Adipose tissue (tissue), 3 donors: ENCODE data around the gene CELA2B. TPM values are rescaled to one million over a fixed set of nuclear protein-coding genes. Genes with fewer than 3 reads are reported as not detected.
"Not testable (repeated sequence)": the region's sequence is repeated elsewhere in the genome, so short reads cannot be mapped to it uniquely, and the experiment has no call there.

Experiments
- H3K27ac ChIP-seq: one replicate; pipeline ENCODE4 v1.5.1; 2013; ENCODE audit warnings: low read depth, low read length
- WGBS, 3 donors: extraction: QIAGEN DNeasy Blood & Tissue Kit; methylation state at CpG; one replicate each; pipeline ENCODE4 v1.1.7; 2013; 5-methylcytosine and 5-hydroxymethylcytosine counted together
- polyA plus RNA-seq, 3 donors: library from polyadenylated mRNA; stranded (reverse); fragments of 200-250 nt; gene quantifications; one replicate each; pipeline ENCODE4 v1.2.3, GENCODE V29; 2013
- donor health status: healthy with polysubstance abuse.
- donor health status: Bipolar disorder and iron deficiency.
- donor health status: healthy.

CELA2B gene
- polyA plus RNA-seq, 3 donors = 177 TPM; not detected in 2

DNA sequence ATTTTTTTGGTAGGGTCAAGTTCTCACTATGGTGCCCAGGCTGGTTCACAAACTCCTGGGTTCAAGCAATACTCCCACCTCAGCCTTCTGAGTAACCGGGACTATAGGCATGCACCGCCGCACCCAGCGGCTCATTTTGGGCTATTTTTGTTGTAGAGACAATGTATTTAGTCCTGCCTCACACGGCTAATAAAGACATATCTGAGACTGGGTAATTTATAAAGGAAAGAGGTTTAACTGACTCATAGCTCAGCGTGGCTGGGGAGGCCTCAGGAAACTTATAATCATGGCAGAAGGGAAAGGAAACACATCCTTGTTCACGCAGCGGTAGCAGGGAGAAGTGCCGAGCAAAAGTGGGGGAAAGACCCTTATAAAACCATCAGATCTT is 15.2 kb upstream of the CELA2B start:
- WGBS, 3 donors = 72 to 79% (median 78%) methylated on average over 9 of the region's 9 CpGs
- H3K27ac ChIP-seq = no peak overlapping the region

DNA sequence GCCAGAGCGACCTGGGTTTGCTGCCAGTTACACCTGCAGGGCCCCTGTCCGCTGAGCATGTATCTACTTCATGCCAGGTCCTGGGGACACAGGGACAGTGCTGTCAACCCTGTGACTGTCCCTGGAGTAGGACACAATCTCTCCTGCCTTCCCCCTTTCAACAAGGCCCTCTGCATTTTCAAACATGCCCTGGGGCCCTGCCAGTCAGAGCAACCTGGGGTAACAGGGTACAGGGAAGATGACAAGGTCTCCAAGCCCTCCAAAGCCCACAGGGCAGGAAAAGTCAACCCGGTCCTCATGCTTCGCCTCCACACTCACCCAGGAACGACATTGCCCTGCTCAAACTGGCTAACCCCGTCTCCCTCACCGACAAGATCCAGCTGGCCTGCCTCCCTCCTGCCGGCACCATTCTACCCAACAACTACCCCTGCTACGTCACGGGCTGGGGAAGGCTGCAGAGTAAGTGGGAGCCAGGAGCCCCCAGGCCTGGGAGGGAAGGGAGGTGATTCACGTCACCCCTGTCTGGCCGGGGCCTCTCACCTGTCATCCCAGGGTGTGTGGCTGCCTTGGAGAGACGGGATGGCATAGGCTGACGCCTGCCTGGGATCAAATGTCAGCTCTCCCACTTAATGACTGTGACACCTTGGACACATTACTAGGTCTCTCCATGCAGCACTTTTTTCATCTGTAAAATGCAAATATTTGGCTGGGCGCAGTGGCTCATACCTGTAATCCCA is 12.7 kb upstream of the CELA2B start:
- 45 to 86% (median 85%) methylated on average over 11 to 14 of the region's 15 CpGs for WGBS, 3 donors
- H3K27ac ChIP-seq = not testable (repeated sequence)

DNA sequence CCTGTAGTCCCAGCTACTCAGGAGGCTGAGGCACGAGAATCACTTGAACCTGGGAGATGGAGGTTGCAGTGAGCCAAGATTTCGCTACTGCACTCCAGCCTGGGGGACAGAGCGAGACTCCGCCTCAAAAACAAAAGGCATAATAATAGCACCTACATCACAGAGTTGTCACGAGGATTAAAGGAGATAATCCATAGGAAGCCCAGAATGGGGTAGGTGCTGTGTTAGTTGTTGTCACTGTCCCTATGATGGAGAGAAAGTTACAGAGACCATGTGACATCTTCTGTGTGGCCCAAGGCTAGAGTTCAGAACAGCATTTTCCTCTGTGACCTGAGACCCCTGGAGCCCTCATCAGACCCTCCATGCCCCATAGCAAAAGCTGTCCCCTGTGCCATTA is 12.0 kb upstream of the CELA2B start:
- not testable (repeated sequence) for H3K27ac ChIP-seq
- 70 to 93% (median 92%) methylated on average over 5 of the region's 5 CpGs for WGBS, 3 donors

DNA sequence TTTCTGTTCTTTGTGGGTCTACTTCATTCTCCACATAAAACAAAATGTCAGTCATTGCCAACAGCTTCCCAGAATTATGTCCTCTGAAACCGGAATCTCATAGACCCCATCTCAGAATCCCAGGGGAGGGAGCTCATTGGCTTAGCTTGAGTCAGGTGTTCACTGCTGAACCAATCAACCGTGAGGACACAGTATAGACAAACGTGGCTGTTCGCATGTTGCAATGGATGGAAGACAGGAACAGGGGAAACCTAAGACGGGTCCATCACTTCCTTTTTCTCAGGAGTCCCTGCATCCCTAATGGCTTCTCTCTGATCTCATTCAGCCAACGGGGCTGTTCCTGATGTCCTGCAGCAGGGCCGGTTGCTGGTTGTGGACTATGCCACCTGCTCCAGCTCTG is 10.2 kb upstream of the CELA2B start:
- WGBS, 3 donors = 58 to 72% (median 68%) methylated on average over 7 of the region's 7 CpGs

DNA sequence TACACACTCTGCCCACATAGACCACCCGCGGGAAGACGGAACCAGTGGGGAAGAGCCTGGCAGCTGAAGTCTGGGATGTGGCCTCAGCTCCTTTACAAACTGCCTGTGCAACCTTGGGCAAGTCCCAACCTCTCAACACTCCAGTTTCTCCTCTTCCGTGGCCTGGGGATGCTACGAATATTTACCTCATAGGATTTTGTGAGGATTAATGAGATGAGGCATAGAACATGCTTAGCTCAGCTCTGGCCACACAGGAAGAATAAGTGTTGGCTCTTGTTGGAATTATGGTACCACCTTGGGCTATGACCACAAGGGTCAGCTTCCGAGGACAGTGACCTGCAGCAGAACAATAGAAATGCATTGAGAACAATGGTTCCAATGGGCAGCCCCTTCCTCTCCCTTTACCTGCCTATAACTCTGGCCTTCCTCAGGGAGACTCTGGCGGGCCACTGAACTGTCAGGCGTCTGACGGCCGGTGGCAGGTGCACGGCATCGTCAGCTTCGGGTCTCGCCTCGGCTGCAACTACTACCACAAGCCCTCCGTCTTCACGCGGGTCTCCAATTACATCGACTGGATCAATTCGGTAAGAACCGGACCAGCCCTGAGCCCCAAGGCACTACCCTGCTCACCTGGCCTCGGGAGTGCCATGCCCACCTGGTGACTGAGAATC is 8.8 kb upstream of the CELA2B start:
- H3K27ac ChIP-seq = not testable (repeated sequence)
- 75 to 96% (median 92%) methylated on average over 21 to 22 of the region's 22 CpGs for WGBS, 3 donors

More for the DNA sequence above, 10.2 kb upstream of the CELA2B start:
- H3K27ac ChIP-seq = no peak overlapping the region

DNA sequence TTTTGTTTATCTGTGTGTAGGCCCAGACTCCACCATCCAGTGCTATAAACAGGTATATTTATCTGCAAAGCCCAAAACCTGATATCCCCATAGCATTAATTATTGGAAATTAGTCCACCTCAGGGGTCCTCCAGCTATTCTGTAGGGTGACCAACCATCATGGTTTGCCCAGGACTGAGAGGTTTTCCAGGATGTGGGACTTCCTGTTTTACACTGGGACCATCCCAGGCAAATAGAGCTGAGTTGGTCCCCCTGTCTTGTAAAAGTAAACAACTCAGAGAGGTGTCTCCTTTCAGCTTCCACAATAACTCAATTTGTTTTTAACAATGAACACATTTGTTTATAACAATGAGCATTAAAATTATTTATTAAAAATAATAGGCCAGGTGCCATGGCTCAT is 7.8 kb upstream of the CELA2B start:
- H3K27ac ChIP-seq = no peak overlapping the region

DNA sequence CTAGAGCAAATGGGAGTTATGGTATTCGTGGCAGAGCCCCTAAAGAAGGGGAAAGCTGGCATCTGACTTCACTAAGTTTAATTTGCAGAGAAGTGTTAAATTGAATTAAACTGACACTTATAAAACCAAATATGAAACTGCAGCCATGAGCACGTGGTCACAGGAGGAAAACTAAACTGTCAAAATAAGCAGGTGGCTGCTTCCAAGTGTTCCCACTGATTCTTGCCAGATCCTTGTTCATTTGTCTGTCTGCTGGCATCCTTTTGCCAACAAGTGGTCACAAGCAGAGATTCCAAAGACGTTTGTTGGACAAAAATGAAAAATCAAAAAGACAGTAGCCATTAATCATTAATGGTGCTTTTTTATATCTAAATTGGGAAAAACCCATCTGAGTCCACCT is 6.5 kb upstream of the CELA2B start:
- 29 to 62% (median 52%) methylated on average over 3 of the region's 3 CpGs for WGBS, 3 donors

DNA sequence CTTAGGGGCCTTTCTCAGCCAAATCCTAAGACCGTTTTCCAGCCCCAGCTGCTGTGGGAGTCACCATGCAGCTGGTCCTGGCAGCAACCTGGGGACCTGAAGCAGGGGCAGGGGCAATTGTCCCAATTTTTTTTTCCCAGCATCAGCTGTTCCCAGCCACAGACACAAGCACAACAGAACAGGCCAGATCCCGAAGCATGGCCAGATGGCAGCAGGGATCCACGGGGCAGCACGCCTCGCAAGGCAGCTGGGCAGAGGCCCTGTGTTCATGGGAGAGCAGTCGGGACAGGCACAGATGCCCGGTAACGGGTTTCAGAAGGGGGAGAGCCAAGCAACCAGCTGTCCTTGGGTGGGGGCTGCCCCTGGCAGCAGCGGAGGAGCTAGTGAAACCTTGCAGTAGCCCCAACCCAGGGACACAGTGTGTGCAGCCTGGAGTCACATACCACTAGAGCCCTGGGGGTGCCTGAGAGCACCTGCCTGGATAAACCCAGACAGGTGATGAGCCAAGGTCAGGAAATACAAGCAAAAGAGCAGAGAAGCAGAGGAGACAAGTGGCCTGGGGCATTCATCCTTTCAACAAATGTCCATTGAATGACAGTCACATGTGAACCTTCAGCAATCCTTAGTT is 6.0 kb upstream of the CELA2B start:
- WGBS, 3 donors = 38 to 90% (median 82%) methylated on average over 9 of the region's 9 CpGs
- not testable (repeated sequence) for H3K27ac ChIP-seq

More for the DNA sequence above, 6.5 kb upstream of the CELA2B start:
- no peak overlapping the region for H3K27ac ChIP-seq

DNA sequence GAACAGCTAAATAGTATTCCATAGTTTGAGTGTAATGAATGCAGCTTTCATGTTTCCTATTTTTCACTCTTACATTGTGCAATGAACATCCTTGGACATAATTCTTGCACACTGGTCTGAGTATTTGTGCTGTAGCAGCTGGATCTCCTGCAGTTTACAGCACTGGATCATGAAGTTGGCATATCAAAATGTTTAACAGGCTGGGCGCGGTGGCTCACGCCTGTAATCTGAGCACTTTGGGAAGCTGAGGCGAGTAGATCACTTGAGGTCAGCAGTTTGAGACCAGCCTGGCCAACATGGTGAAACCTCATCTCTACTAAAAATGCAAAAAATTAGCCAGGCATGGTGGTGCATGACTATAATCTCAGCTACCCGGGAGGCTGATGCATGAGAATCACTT is 4.8 kb upstream of the CELA2B start:
- H3K27ac ChIP-seq = not testable (repeated sequence)
- WGBS, 3 donors = 45 to 95% (median 94%) methylated on average over 5 of the region's 5 CpGs

DNA sequence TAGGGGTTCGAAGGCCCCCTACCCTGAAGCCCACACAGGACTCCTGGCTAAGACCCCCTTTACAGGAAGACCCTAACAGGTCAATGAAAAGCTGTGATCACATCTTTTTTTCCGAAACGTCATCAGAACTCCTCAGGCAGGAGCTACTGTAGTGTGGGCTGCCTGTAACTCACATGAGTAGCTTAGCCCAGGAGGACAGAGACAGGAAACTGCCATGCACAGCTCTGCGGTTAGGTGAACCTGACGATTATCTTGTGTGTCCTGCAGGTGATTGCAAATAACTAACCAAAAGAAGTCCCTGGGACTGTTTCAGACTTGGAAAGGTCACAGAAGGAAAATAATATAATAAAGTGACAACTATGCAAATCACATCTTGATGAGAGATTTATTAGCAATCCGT is 4.2 kb upstream of the CELA2B start:
- H3K27ac ChIP-seq = not testable (repeated sequence)
- 39 to 84% (median 82%) methylated on average over 6 of the region's 6 CpGs for WGBS, 3 donors

DNA sequence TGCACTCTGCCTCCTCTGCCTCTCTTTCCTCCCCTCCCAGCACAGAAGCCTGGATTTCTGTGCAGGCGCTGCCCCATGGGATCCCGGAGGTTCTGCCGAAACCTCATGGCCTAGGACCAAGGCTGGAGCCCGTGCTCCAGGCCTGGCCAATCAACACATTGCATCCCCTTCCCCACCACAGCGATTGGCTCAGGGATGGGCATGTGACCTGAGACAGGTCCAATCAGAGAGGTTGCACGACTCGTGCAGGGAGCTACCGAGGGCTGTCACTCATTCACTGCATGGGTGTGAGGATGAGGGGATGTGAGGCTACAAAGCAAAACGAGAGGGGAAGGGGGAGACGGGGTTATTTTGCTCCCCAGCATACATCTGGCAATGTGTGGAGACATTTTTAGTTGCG is 3.3 kb upstream of the CELA2B start:
- 50 to 86% (median 85%) methylated on average over 11 of the region's 11 CpGs for WGBS, 3 donors

DNA sequence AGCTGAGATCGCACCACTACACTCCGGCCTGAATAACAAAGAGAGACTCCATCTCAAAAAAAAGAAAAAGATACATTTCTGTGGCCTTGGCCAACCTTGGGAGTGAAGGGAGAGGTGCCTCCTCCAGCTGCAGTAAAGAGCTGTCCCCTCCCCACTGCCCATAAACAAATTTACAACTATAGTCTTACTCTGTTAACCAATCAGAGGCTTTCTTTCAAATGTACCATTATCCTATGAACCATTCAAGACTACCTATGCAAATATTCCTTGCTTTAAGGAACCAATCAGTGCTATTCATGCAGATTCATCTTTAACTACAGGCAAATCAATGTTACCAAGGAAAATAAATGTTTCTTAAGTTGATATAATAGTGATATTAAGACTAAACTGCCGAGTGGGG is 1.0 kb downstream of the CELA2B start:
- H3K27ac ChIP-seq = no peak overlapping the region
- WGBS, 3 donors = 35 to 97% (median 93%) methylated on average over 3 of the region's 3 CpGs

More for the DNA sequence above, 3.3 kb upstream of the CELA2B start:
- H3K27ac ChIP-seq = no peak overlapping the region

DNA sequence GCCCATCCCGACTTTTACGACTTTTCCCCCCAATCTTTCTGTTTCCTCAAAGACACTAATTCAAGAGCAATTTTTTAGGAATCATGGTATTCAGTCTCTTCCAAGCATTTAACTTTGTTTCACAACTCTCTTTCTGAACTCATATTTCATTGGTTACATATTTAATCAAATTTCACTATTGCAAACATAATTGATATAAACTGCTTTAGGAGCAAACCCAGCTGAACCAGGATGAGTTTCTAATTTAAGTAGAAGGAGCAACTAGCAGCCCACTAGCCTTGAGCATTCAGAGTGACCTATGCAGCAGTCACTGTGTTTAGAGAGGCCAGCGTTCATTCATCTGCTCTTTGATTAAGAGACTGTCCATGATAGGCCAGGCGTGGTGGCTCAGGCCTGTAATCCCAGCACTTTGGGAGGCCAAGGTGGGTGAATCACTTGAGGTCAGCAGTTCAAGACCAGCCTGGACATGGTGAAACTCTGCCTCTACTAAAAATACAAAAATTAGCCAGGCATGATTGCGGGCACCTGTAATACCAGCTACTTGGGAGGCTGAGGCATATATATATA is 1.8 kb downstream of the CELA2B start:
- WGBS, 3 donors = 39 to 94% (median 90%) methylated on average over 5 of the region's 5 CpGs
- no peak overlapping the region for H3K27ac ChIP-seq

DNA sequence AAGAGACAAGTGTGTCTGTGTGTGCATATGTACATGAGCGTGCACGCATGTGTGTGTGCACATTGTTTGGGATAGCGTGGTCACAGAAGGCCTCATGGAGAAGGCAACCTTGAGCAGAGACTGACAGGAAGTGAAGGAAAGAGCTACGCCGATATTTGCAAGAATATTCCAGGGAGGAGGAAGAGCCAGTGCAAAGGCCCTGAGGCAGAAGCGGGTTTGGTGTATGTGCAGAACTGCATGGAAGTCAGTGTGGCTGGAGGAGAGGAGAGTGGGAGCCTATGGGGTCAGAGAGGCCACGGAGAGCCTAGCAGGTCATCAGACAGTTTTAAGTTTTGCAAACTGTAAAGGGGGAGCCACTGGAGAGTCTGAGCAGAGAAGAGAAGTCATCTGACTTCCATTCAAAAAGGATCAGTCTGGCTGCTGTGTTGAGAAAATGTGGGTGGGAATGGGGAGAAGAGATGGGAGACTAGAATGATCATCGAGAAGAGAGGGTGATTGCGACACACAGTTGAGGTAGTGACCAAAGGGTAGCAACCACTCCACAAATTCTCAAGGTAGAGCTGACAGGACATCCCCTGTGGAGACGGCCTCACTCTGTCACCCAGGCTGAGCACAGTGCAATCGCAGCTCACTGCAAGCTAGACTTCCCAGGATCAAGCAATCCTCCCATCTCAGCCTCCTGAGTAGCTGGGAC is 3.9 kb downstream of the CELA2B start:
- WGBS, 3 donors = 48 to 92% (median 91%) methylated on average over 11 of the region's 11 CpGs
- no peak overlapping the region for H3K27ac ChIP-seq

DNA sequence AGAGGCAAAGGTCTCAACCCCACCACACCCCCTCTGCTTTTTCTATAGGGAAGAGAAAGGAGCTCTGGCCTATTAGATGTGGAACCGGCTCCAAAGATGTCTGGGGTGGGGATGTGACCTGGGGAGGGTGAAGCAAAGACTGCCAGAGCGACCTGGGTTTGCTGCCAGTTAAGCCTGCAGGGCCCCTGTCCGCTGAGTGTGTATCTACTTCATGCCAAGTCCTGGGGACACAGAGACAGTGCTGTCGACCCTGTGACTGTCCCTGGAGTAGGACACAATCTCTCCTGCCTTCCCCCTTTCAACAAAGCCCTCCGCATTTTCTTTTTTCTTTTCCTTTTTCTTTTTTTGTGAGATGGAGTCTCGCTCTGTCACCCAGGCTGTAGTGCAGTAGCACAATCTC is 6.6 kb downstream of the CELA2B start:
- H3K27ac ChIP-seq = not testable (repeated sequence)
- WGBS, 3 donors = 66 to 87% (median 78%) methylated on average over 6 of the region's 6 CpGs

DNA sequence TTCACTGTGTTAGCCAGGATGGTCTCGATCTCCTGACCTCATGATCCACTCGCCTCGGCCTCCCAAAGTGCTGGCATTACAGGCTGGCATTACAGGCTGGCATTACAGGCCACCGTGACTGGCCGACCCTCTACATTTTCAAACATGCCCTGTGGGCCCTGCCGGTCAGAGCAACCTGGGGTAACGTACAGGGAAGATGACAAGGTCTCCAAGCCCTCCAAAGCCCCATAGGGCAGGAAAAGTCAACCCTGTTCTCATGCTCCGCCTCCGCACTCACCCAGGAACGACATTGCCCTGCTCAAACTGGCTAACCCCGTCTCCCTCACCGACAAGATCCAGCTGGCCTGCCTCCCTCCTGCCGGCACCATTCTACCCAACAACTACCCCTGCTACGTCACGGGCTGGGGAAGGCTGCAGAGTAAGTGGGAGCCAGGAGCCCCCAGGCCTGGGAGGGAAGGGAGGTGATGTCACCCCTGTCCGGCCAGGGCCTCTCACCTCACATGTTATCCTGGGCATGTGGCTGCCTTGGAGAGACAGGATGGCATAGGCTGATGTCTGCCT is 7.2 kb downstream of the CELA2B start:
- not testable (repeated sequence) for H3K27ac ChIP-seq
- 68 to 85% (median 85%) methylated on average over 12 to 15 of the region's 16 CpGs for WGBS, 3 donors

DNA sequence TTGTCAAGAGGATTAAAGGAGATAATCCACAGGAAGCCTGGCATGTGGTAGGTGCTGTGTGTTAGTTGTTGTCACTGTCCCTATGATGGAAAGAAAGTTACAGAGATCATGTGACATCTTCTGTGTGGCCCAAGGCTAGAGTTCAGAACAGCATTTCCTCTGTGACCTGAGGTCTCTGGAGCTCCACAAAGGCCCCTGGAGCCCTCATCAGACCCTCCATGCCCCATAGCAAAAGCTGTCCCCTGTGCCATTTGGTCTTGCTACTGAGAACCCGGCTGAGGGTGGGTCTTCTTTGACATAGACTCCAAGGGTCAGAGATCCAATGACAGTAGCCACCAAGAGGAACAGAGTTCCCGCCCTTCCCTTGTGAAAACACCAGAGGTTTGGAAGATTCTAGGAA is 8.1 kb downstream of the CELA2B start:
- WGBS, 3 donors = 83 to 94% (median 89%) methylated on average over 2 of the region's 2 CpGs
- H3K27ac ChIP-seq = no peak overlapping the region

DNA sequence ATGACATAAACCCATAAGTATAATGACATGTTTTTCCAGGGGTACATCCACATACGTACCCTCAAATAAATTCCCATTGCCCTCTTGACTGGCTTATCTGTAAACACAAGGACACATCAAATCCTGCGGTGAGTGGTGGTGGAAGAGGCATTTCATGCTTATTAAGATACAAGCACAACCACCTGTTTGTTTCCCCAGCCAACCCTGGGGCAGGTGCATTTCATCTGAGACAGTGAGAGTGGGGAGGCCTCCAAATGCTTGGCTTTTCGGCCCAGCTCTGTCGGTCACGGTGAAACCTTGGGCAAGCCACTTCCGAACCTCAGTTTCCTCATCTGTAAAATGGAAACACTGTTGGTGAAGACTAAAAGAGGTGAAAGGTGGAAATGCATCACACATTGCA is 8.5 kb downstream of the CELA2B start:
- H3K27ac ChIP-seq = not testable (repeated sequence)
- 64 to 94% (median 93%) methylated on average over 6 of the region's 6 CpGs for WGBS, 3 donors
